ENCODE measurements around the gene DDX24.

DNA sequence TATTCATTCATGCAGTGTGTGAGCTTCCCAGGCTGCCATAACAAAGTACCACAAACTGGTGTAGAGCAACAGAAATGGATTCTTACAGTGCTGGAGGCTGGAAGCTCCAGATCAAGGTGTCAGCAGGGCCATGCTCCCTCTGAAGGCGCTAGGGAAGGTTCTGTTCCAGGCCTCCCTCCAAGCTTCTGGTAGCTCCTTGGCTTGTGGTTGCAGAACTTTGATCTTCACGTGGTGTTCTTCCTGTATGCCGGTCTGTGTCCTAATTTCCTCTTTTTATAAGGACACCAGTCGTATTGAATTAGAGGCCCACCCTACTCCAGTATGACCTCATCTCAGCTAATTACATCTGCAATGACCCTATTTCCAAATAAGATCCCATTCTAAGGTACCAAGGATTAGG is 51.7 kb downstream of the DDX24 start:
- TF ChIP-seq, protein P1, sequence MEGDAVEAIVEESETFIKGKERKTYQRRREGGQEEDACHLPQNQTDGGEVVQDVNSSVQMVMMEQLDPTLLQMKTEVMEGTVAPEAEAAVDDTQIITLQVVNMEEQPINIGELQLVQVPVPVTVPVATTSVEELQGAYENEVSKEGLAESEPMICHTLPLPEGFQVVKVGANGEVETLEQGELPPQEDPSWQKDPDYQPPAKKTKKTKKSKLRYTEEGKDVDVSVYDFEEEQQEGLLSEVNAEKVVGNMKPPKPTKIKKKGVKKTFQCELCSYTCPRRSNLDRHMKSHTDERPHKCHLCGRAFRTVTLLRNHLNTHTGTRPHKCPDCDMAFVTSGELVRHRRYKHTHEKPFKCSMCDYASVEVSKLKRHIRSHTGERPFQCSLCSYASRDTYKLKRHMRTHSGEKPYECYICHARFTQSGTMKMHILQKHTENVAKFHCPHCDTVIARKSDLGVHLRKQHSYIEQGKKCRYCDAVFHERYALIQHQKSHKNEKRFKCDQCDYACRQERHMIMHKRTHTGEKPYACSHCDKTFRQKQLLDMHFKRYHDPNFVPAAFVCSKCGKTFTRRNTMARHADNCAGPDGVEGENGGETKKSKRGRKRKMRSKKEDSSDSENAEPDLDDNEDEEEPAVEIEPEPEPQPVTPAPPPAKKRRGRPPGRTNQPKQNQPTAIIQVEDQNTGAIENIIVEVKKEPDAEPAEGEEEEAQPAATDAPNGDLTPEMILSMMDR (conservative IDR thresholded peaks at IDR 0.05 in 1 of 2, IDR thresholded peaks at IDR 0.05 in 1 of 2; ENCODE audit: extremely low read depth in 1 of 2, insufficient read depth in 1 of 2, low read depth in 1 of 2, low read length in 2 of 2): no peak
- TF ChIP-seq EZH2 (IDR thresholded peaks at IDR 0.05; ENCODE audit: borderline replicate concordance, low read length): no peak
